ENCODE results near the gene HCN4.

HCN4 gene

DNA sequence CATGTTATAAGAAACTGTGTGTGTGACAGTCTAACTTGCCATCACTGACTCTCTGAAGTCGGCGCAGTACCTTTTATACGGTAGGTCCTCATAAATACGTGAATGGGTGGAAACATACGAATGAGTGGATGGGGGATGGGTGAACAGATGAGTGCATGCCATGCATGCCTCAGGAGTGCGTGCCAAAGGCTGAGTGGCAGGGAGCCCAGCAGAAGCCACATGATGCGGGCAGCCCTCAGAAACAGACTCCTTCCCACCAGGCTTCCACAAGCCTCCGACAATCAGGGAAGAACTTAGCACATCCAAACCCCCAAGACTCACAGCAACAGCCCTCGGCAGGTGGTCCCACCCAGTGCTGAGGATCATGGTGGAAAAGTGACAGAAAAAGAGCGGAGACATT is 16.7 kb downstream of the HCN4 start:
- DNase-seq (ENCODE audit: extremely low spot score, insufficient read length, low read depth) (no peak), FAIRE-seq (no peak)

DNA sequence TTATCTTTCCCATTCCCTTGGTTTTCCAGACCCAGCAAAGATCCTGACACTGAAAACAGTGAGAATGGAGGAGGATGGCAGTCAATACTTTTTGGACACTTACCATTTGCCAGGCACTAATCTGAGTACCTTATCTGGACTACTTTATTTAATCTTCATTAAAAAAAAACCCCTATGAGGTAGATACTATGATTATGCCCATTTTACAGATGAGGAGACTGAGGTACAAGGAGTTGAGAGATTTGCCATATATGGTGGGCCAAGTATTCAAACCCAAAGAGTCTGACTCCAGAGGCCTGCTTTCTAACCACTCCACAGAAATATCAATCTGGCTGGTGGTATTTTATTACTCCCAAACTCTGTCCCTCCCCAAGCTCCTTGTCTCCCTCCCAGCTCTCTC is 19.6 kb downstream of the HCN4 start:
- no peak for FAIRE-seq

DNA sequence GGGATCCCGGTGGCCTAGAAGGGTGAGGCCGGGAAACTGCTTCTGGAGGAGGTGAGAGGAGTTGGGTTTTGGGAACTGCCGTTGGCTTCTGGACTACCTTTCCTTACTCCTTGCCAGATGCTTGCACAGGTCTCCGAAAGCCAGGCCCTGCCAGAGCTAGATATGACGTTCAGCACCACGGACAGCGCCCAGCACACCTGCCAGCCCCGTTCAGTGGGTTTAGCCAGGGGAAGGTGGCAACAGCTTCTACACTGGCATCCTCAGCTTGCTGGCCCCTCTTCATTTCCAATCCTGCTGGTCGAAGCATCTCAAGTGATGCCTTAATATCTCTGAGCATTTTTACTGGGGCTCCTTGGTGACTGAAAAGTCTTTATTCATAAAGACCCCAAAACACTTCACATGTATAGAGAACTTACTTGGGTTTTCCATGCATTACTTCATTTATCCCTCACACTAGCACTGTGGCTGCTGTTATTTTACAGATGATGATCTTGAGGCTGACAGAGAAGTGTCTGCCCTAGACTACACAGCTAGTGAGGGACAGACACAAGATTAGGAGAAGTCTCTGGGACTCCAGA is 21.9 kb downstream of the HCN4 start:
- DNase-seq (ENCODE audit: extremely low spot score, insufficient read length, low read depth), result peak; percentile 32
- FAIRE-seq, result peak; percentile 42

More for the DNA sequence above, 19.6 kb downstream of the HCN4 start:
- no peak for DNase-seq (ENCODE audit: extremely low spot score, insufficient read length, low read depth)

DNA sequence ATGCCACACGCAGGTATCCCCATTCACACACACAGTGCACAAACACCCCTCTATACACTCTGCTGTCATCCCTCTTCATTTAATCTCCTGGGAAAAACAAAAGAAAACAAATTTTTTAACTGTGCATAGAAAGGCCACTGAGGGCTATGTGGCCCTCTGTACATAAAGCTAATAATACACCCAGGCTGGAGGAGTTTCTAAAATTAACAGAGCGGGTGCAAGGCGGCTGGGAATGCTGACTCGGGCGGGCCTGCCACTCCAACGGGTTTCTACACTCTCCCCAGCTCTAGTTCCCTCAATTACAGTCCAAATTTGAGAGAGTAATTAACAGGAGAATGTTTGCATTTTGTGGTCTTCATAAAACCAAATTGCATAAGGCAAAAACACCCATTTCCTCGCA is 23.1 kb downstream of the HCN4 start:
- DNase-seq (ENCODE audit: extremely low spot score, insufficient read length, low read depth) (no peak), FAIRE-seq (no peak)

DNA sequence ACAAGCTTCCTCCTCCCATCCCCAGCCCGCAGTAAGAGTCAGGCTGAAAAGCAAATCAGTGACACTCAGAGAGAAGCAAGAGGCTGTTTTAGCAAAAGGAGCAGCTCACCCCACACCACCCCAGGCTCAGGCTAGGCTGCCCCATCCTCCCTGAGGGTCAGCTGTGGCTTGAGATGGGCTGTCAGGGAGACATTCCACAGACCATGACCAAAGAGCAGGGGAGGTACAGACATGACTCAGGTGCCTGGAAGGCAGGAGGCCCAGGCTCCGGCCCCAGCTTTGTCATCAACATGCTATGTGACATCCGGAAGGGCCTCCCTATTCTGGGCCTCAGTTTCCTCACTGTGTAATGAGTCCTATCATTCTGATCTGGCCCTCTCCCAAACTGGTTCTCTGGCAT is 24.7 kb downstream of the HCN4 start:
- no peak for DNase-seq (ENCODE audit: extremely low spot score, insufficient read length, low read depth)
- no peak for FAIRE-seq

DNA sequence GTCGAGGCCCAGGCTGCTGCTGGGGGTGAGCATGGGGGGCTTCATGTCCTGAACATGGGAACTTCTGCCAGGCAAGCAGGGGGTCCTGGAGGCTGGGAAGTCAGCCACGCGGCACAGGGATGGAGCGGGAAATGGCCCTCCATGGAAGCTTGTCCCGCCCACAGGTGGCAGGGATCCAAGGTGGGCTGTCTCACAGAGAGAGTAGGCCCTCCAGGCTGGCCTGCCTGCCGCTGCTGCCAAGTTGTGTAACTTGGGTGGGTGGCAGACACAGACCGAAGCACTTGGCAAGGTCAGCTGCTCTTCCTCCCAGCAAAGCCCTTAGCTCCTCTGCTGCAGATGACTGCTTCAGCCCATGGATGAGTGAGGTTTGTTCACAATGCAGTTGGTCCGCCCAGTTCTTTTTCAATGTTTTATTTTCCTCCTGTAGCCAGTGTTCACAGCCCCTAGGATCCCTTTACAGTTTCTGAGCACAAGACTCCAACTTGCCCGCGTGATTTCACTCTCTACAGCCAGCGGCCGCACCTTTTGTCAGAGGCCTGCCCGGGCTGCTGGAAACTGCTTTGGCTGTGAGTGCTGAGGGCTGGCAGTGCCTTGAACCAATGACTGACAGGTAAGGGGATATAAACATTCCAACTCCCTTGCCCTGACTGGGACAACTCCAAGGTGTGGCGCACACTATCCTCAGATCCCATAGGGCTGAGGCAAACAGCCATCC is 26.7 kb downstream of the HCN4 start:
- DNase-seq (ENCODE audit: extremely low spot score, insufficient read length, low read depth), result no peak

DNA sequence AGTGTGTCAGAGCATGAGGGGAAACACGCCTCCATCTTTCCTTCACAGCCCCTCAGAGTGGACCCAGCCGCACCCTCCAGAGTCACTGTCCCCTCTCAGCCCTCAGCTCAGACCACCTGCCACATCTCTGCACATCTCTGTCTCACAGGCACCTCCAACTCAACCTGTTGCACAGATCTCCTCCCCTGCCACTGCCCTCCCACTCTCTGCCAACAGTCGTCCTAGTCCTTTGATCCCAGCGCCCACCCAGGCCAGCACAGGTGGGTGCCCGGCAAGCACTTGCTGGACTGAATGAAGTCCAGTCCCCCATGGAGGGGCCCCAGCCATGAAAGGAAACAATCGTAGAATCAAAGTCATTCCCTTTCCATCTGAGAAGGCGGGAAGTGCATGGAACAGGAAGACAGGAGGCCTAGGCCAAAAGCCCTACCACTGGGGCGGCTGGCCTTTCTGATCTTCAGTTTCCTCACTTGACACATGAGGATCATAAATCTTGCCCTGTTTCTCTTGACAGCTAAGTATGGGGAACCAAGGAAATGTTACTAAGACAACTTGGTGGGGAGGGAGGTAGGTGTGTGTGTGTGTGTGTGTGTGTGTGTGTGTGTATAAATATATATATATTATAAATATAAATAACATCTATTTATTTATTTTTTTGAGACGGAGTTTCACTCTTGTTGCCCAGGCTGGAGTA is 28.1 kb downstream of the HCN4 start:
- DNase-seq (ENCODE audit: extremely low spot score, insufficient read length, low read depth) (no peak), FAIRE-seq (no peak)

More for the DNA sequence above, 26.7 kb downstream of the HCN4 start:
- FAIRE-seq, result no peak

DNA sequence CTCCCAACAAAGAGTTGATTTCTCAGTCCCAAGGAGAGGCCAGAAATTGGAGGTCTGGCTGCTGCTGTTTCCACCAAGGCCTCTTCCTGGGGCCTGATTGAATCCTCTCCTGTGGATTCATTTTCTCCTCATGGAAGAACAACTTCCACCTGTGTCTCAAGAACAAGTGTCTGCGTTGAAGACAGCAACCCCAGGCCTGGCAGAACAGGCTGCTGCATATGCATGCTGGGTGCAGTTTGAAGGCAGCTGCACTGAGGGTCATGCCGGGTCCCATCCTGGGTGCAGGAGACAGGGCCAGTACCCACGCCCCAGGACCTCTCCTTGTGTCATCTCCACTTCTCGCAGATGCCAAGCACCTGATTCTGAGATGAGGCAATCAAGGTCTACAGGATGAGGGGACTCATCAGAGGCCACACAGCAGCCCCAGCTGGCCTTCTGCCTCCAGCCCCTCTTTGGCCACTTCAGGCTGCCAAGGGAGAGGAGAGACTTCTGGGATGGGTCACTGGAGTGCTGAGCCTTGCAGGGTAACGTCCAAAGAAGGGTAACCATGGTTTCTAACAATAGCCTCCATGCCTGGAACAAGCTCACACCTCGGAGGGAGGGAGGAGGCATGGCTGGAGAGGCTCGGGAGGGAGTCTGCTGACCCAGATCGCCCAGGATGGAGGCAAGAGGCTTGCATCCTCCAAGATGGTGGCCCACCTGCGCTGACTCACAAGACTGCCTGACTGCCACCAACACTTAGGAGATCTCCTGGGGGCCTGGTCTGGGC is 30.0 kb downstream of the HCN4 start:
- FAIRE-seq, result no peak
- DNase-seq (ENCODE audit: extremely low spot score, insufficient read length, low read depth), result no peak

DNA sequence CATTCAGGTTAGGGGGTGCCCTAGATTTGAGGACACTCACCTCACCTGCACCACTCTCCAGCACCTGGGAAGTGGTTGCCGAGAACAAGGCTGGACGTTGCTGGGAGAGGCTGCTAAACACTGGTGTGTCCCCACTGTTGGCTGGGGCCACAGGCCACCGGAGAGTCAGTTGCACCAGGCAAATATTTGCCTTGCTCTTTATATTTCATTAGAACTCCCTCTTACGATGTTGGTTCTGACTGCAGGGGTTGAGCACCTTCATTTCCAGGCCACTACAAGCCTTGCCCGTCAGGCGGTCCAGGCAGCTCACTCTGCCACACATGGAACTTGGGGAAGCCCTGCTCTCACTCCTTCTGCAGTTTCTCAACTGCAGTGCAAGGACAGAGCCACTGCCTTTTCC is 30.7 kb downstream of the HCN4 start:
- no peak for DNase-seq (ENCODE audit: extremely low spot score, insufficient read length, low read depth)
- no peak for FAIRE-seq

DNA sequence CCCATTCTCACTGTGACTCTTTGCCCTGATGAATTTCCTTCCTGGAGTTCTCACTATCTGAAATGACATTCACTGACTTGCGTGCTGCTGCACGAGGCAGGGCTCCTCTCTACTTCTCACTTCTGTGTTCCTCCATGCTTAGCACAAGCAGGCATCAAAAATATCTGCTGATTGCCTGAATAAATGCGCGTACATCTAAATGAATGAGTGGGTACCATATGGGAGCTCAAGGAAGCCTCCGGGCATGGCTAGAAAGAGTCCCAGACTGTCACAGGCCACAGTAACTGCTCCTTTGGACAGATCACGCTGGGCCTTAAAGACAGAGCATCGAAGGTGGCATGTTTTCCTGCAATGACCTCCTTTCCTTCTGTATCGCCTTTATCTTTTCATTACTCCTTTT is 31.6 kb downstream of the HCN4 start:
- DNase-seq (ENCODE audit: extremely low spot score, insufficient read length, low read depth) (no peak), FAIRE-seq (no peak)

DNA sequence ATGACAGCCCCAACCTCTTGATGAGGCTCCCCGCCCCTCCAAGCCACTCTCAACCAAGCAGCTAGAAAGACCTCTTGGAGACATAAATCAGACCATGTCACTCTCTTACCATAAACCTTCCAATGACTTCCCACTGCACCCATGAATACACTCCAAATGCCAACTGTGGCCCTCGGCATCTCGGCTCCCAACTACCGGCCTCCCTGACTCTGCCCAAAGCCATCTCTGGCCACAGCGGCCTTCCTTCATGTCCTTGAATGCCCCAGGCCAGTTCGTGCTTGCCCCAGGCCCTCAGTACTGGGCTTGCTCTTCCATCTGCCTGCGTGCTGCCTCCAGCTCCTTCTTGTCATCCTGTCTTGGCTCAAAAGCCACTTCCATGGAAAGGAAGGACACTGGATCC is 32.0 kb downstream of the HCN4 start:
- DNase-seq (ENCODE audit: extremely low spot score, insufficient read length, low read depth), result no peak
- FAIRE-seq, result no peak

DNA sequence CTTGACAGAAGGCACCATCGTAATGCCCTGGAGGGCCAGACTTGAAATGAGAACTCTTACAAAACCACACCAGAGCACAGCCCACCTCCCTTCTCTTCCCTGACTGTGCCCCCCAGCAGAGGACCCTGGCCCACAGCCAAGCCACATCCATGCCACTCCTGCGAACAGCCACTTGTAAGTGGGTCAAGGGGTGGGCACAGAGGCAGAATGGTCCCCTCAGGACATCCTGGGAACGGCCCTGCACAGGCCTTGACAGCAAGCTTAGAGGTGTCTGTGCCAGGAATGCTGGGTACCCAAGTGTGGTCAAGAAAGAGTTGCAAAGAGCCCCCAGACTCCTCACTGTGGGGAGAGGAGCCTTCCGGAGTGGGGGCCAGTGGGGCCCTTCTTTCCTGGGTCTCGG is 33.3 kb downstream of the HCN4 start:
- DNase-seq (ENCODE audit: extremely low spot score, insufficient read length, low read depth) (no peak), FAIRE-seq (no peak)

DNA sequence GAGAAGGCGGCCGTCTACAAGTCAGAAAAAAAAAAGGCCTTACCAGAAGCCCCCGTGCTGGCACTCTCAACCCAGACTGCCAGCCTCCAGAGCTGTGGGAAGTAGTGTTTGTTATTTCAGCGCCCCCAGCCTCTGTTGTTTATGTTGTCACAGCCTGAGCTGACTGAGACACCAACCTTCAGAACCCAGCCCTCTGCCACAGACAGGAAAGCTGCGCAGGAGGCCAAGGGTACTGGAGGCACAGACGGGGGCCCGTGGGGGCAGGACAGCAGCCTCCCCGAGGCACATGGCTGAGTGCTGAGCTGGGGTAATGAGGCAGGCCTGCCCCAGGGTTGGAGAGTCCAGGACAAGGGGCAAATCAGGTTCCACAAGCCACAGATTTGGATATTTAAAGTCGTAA is 33.7 kb downstream of the HCN4 start:
- FAIRE-seq (no peak), DNase-seq (ENCODE audit: extremely low spot score, insufficient read length, low read depth) (no peak)

DNA sequence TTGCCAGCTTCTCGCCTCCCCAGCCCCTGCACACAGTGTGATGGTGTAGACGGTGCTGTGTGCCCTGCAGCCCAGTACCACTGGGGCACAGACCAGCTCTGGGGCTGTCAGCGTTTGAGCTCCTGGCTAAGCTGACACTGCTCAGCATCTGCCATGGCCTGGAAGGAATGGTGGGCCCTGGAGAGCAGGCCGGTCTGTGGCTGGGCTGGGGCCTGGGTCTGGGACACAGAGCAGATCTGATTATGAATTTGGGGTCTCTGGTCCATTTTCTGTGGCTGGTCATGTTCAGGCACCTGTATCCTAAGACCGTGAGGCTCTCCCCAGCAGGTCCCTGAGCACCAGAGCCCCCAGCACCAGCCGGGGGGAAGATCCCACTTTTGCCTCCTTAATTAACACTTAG is 34.7 kb downstream of the HCN4 start:
- FAIRE-seq, result no peak
- no peak for DNase-seq (ENCODE audit: extremely low spot score, insufficient read length, low read depth)

DNA sequence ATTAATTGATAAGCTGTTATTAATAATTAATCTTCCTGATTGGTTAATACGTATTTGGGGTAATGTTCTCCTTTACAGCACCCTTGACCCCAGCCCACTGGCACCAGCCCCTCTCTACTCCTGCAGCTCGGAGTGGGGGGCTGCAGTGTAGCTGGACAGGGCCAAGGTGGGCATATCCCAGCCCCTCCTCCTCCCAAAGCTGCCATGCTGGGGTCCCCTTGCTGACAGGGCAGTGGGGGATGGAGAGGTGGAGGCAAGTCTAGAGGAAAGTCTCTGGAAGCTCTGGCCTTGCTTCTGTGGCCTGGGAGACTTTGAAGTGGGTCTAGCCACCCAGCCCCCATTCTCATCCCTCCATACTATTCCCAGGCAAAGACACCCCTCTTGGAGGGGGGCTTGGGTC is 35.8 kb downstream of the HCN4 start:
- DNase-seq (ENCODE audit: extremely low spot score, insufficient read length, low read depth) (no peak), FAIRE-seq (no peak)

DNA sequence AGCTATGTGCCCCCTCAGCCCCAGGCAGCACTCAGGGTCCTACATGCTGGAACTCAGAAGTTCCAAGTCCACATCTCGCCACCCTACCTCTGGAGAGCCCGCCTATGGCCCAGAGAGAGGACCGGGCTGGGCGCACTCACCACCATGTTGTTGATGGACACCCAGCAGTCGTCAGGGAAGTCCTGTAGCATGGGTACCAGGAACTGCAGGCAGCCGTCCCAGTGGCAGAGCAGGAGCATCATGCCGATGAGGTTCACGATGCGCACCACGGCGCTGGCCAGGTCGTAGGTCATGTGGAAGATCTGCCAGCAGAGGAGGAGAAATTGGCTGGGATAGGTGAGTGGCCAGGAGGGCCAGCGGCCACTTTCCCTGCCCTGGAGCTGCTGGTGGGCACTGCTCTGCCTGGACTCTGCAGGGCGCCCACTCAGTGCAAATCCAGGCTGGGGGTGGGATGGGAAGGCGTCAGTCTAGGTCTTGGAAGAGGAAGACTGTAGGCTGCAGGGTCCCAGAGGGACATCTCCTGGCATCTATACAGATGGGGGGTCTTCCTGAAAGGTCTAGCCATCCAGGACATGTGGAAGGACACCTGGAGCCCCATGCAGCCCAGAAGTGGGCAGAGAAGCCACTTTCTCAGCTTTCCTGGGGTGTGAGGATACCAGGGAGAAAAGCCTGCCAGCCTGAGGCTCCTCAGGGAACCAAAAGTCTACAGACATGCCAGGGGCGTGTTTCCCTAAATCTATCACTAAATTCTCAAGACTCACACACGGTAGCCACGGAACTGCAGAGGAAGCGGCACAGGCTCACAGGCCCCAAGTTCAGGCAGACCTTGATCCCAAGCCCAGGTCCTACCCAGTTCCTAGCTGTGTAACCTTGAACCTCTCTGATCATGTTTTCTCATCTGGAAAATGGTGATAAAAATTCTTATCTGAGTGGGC is 36.5 kb downstream of the HCN4 start:
- DNase-seq (ENCODE audit: extremely low spot score, insufficient read length, low read depth) (no peak), FAIRE-seq (no peak)

DNA sequence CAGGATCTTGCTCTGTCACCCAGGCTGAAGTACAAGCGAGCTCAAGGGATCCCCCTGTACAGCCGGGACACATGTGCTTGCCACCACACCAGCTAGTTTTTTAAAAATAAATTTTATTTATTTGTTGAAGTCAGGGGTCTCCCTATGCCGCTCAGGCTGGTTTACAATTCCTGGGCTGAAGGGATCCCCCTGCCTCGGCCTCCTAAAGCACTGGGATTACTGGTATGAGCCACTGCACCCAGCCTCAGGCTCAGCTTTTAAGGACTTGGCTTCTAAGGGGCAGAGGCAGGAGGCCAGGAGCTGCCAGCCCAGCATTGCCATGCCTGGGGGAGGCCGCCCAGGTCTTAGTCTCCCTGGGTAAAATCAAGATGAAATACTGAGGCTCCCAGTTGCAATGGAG is 37.3 kb downstream of the HCN4 start:
- FAIRE-seq (no peak), DNase-seq (ENCODE audit: extremely low spot score, insufficient read length, low read depth) (no peak)

DNA sequence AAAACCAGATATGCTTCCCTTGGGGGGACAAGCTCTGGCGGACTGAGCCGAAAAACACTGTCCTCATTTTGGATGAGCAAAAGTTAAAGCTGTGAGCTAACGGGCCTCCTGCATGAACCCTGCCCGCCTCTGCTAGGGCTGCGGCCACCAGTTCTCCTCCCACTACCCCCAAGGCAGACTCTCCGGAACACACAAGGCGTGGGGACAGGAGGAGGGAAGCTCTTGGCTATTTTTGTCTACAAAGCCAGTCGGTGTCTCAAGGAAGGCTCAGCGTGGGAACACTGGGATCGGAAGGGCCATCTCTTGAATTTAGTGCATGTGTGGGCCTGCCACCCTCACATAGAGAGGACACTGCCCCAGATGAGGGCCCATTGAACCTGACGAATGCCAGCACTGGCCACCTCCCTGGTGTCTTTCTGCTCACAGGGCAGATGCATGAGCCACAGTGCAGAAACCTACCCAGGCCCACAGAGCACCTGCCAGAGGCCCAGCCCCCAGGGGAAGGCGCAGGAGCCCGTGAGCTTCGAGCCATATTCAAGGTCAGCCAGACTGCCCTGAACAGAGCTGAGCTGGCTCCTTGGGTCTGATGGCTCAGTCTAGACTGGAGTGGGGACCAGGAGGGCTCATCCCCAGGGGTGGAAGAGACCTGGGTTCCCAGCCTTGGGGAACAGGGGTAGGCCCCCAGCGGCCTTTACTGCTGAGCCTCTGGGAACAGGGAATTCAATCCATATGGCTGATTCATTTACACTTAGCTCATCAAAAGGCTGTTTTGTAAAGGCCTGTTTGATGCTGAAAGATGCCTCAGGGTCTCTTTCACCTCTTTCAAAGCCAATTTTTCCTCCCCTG is 38.3 kb downstream of the HCN4 start:
- FAIRE-seq, result no peak
- DNase-seq (ENCODE audit: extremely low spot score, insufficient read length, low read depth), result no peak
